Measurements from ENCODE around the gene SLC39A2.

SLC39A2 gene

DNA sequence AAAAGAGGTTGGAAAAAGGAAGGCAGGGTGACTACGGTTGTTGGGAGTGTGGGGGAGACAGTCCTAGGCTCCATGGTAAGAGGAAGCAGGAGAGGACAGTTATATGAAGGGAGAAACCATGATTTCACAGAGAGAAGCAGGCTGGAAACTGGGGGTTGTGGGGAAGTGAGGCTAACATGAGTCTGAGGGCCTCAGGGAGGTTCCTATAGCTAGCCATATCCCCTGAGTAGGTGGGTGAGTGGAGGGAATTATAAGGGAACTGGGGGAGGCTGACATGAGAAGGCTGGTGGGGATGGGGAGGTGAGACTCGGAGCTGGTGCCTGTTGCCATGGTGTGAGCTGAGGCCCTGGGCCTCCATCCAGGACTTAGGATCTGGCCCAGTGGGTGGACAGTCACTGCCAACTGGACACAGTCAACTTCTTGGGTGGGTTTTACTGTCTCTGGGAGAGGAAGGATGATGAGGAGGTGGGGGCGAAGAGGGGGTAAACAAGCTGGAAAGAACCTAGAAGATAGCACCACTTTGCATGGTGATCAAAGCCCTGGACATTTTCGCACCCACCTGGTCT lies 34.1 kb downstream of the SLC39A2 start:
- DNase-seq (ENCODE audit: extremely low spot score): no peak

DNA sequence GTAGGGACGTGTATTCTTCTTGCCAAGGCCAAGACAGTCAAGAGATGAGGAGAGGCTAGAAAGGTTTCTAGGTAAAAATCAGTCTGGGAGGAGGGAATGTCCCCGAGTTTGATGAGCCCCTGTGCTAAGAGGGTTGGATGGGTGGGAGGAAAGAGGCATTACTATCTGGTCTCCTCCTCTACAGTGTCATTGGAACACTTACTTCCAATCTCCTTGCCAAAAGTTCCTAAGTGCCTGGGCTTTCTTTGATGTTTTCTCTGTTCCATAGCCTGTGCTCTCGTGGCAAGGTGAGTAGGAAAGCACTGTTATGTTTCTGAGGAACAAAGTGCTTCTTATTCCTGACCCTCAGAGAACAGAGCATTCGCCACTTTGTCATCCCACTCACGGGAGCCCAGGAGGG lies 35.6 kb downstream of the SLC39A2 start, which contains the start of gene RNASE13:
Gene RNASE13, minus strand, starts transcription at position 101 of the 400 bp plus-strand sequence. CDS start 519 bp downstream, outside the sequence.
- ChIA-PET POLR2A (no interaction called here), CTCF (interaction anchor here (6.9 kb wide), 1 partner anchor 20 kb away, joined by 42 read pairs; no protein-coding TSS in a partner anchor)
- TF ChIP-seq L3MBTL2 (conservative IDR thresholded peaks at IDR 0.05) (no peak), BHLHE40 (IDR thresholded peaks at IDR 0.05; ENCODE audit: borderline replicate concordance) (no peak), FOXM1 (IDR thresholded peaks at IDR 0.05; ENCODE audit: borderline replicate concordance) (no peak), TARDBP (IDR thresholded peaks at IDR 0.05) (no peak), LEF1 (IDR thresholded peaks at IDR 0.05; ENCODE audit: borderline replicate concordance) (no peak), ELF4 (IDR thresholded peaks at IDR 0.05) (no peak), CTBP1 (IDR thresholded peaks at IDR 0.05; ENCODE audit: borderline replicate concordance) (no peak), SP1 (IDR thresholded peaks at IDR 0.05) (no peak), ARNT (IDR thresholded peaks at IDR 0.05) (no peak), FOXA1 (IDR thresholded peaks at IDR 0.05) (no peak)
- TF ChIP-seq, protein P1, sequence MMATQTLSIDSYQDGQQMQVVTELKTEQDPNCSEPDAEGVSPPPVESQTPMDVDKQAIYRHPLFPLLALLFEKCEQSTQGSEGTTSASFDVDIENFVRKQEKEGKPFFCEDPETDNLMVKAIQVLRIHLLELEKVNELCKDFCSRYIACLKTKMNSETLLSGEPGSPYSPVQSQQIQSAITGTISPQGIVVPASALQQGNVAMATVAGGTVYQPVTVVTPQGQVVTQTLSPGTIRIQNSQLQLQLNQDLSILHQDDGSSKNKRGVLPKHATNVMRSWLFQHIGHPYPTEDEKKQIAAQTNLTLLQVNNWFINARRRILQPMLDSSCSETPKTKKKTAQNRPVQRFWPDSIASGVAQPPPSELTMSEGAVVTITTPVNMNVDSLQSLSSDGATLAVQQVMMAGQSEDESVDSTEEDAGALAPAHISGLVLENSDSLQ (IDR thresholded peaks at IDR 0.05): no peak
- no peak for DNase-seq (ENCODE audit: extremely low spot score)

More for the DNA sequence above, 34.1 kb downstream of the SLC39A2 start:
- POLR2A ChIA-PET: no interaction called here
- TF ChIP-seq L3MBTL2 (conservative IDR thresholded peaks at IDR 0.05): no peak
- TF ChIP-seq CTBP1 (IDR thresholded peaks at IDR 0.05; ENCODE audit: borderline replicate concordance): no peak
- TF ChIP-seq LEF1 (IDR thresholded peaks at IDR 0.05; ENCODE audit: borderline replicate concordance): no peak
- TF ChIP-seq FOXM1 (IDR thresholded peaks at IDR 0.05; ENCODE audit: borderline replicate concordance): no peak
- no peak for TF ChIP-seq HDGF (IDR thresholded peaks at IDR 0.05; ENCODE audit: borderline replicate concordance)
- no peak for TF ChIP-seq NFRKB (IDR thresholded peaks at IDR 0.05)
- no peak for TF ChIP-seq FOXK2 (IDR thresholded peaks at IDR 0.05)
- no peak for TF ChIP-seq SP1 (IDR thresholded peaks at IDR 0.05)
- no peak for TF ChIP-seq SUZ12 (IDR thresholded peaks at IDR 0.05)
- TF ChIP-seq, protein P1 (IDR thresholded peaks at IDR 0.05): no peak
- TF ChIP-seq BHLHE40 (IDR thresholded peaks at IDR 0.05; ENCODE audit: borderline replicate concordance): no peak
- CTCF ChIA-PET: interaction anchor here (6.9 kb wide), 1 partner anchor 18 kb away, joined by 42 read pairs; no protein-coding TSS in a partner anchor

DNA sequence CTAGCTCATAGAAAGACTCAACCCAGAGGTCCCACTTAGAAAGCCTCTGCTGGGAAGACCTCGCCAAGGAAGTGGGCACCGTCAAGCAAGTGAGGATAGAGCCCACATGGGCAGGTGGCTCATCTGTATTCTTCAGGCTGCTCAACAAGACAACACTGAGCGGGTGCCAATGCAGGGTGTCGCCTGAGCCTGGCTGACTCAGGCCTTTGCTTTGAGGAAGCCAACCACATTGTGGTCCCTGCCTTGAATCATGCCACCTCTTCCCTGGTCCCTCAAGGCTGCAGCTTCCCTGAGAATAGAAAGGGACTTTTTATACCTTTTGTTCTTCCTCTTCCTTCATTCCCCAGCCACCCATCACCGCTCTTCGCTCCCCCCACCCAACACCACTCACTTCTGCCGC lies 37.7 kb downstream of the SLC39A2 start:
- no peak for TF ChIP-seq ZNF384 (IDR thresholded peaks at IDR 0.05)
- no peak for TF ChIP-seq CTBP1 (IDR thresholded peaks at IDR 0.05; ENCODE audit: borderline replicate concordance)
- no peak for TF ChIP-seq TARDBP (IDR thresholded peaks at IDR 0.05)
- TF ChIP-seq L3MBTL2 (conservative IDR thresholded peaks at IDR 0.05): no peak
- no peak for TF ChIP-seq ELF4 (IDR thresholded peaks at IDR 0.05)
- TF ChIP-seq FOXK2 (IDR thresholded peaks at IDR 0.05): no peak
- TF ChIP-seq BHLHE40 (IDR thresholded peaks at IDR 0.05; ENCODE audit: borderline replicate concordance): no peak
- TF ChIP-seq SUZ12 (IDR thresholded peaks at IDR 0.05): no peak
- TF ChIP-seq NFRKB (IDR thresholded peaks at IDR 0.05): no peak
- TF ChIP-seq, protein P1 (IDR thresholded peaks at IDR 0.05): no peak
- no peak for TF ChIP-seq ARNT (IDR thresholded peaks at IDR 0.05)
- no peak for TF ChIP-seq LEF1 (IDR thresholded peaks at IDR 0.05; ENCODE audit: borderline replicate concordance)
- no peak for TF ChIP-seq FOXA1 (IDR thresholded peaks at IDR 0.05)
- TF ChIP-seq FOXM1 (IDR thresholded peaks at IDR 0.05; ENCODE audit: borderline replicate concordance): no peak
- no peak for TF ChIP-seq HDGF (IDR thresholded peaks at IDR 0.05; ENCODE audit: borderline replicate concordance)
- no peak for TF ChIP-seq SP1 (IDR thresholded peaks at IDR 0.05)
- no peak for DNase-seq (ENCODE audit: extremely low spot score)
- POLR2A ChIA-PET: no interaction called here
- CTCF ChIA-PET: interaction anchor here (6.9 kb wide), 1 partner anchor 22 kb away, joined by 42 read pairs; no protein-coding TSS in a partner anchor

DNA sequence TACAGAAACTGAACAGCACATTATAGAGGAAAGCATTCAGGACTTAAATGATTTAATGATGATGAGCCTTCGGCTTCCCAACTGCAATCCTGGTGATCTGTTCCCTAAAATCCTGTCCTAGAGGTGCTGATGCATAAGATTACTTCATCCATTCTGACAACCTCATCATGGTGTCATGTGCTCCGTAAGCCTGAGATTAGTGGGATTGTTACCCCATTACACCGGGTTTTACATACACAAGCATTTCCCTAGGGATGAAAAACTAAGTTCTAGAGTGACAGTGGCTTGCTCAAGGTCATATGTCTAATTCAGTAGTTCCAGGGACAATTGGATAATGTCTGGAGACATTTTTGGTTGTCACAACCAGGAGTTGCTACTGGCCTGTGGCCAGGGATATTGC lies 38.1 kb downstream of the SLC39A2 start:
- TF ChIP-seq ZNF384 (IDR thresholded peaks at IDR 0.05) (no peak), HDGF (IDR thresholded peaks at IDR 0.05; ENCODE audit: borderline replicate concordance) (no peak)
- no peak for DNase-seq (ENCODE audit: extremely low spot score)
- ChIA-PET POLR2A (no interaction called here), CTCF (interaction anchor here (6.9 kb wide), 1 partner anchor 22 kb away, joined by 42 read pairs; no protein-coding TSS in a partner anchor)

DNA sequence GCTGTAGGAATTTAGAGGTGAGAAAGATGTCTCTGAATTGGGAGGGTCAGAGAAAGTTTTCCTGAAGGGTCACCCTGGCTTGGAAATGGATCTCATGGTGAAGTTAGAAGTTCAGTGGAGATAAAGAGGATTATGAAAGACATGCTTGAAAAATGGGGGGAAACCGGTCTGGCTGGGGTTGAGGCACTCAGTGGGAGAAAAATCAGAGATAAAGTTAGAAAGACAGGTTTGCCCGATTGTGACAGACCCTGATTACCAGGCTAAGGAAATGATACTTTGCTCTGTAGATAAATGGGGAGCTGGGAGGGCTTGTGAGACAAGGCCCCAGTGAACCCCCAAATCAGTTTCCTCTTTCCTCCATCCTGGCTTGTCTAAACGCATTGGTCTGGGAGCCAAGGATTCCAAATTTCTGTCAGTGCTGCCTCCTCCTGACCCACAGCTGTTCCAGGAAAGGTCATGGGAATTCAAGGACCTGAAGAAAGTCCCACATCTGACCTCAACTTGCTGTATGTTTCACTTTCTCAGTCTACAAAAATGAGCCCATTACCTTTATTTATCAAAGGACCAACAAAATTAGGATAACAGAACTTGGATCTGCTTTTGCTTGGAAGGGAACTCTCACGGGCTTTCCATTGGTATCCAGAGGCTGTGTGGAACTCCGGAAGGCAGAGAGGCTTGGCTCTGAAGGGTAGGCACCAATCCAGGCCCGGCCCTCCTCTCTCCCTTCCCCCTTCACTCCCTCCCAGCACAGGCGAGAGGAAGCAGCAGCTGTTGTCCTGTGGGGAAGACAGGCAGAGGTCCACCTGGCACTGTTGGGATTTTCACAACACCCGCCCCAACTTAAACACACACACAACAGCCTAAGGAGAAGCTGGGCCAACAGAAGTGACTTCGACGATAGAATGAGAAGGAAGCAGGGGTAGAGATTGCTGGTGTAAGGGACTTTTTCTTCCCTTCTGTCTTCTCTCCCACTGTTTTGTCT lies 39.6 kb downstream of the SLC39A2 start:
- TF ChIP-seq HDGF (IDR thresholded peaks at IDR 0.05; ENCODE audit: borderline replicate concordance): no peak
- no peak for TF ChIP-seq FOXM1 (IDR thresholded peaks at IDR 0.05; ENCODE audit: borderline replicate concordance)
- no peak for TF ChIP-seq SUZ12 (IDR thresholded peaks at IDR 0.05)
- no peak for TF ChIP-seq FOXA1 (IDR thresholded peaks at IDR 0.05)
- TF ChIP-seq NFRKB (IDR thresholded peaks at IDR 0.05): no peak
- TF ChIP-seq ARNT (IDR thresholded peaks at IDR 0.05): no peak
- no peak for TF ChIP-seq ELF4 (IDR thresholded peaks at IDR 0.05)
- TF ChIP-seq FOXK2 (IDR thresholded peaks at IDR 0.05): no peak
- TF ChIP-seq BHLHE40 (IDR thresholded peaks at IDR 0.05; ENCODE audit: borderline replicate concordance): no peak
- TF ChIP-seq LEF1 (IDR thresholded peaks at IDR 0.05; ENCODE audit: borderline replicate concordance): no peak
- TF ChIP-seq ZNF384 (IDR thresholded peaks at IDR 0.05): no peak
- no peak for TF ChIP-seq TARDBP (IDR thresholded peaks at IDR 0.05)
- no peak for TF ChIP-seq L3MBTL2 (conservative IDR thresholded peaks at IDR 0.05)
- no peak for TF ChIP-seq CTBP1 (IDR thresholded peaks at IDR 0.05; ENCODE audit: borderline replicate concordance)
- TF ChIP-seq SP1 (IDR thresholded peaks at IDR 0.05): no peak
- TF ChIP-seq, protein P1 (IDR thresholded peaks at IDR 0.05): no peak
- ChIA-PET POLR2A (interaction anchor here (1.9 kb wide), 1 partner anchor 24 kb away, joined by 18 read pairs; no protein-coding TSS in a partner anchor), CTCF (interaction anchor here (1.0 to 3.5 kb wide), 6 partner anchors 18 to 181 kb away, joined by 5 to 98 read pairs (median 12); no protein-coding TSS in a partner anchor)
- no peak for DNase-seq (ENCODE audit: extremely low spot score)
